H4 (cell line): ENCODE data around the gene TLCD3B. TPM values are rescaled to one million over a fixed set of nuclear protein-coding genes. Genes with fewer than 3 reads are reported as not detected.

Experiments
- DNase-seq: peaks from one replicate; pipeline ENCODE4 v3.0.0-alpha.2; 2015; ENCODE audit warnings: low spot score
- total RNA-seq: library from RNA; depleted of rRNA; stranded (reverse); fragments of >200 nt; shearing (Covaris generic); gene quantifications from 2 replicates; pipeline ENCODE4 v1.2.3, GENCODE V29; 2014; rRNA removed

TLCD3B gene
- 0.04 TPM in 1 of 2 replicates, not detected in the other for total RNA-seq

- no peak for DNase-seq
These were observed at the start of gene TLCD3B for GRCh38 chr16:30030841-30031413. Gene TLCD3B (minus strand): TSS chr16:30031271. CDS start chr16:30030527, 744 bp downstream.

DNA sequence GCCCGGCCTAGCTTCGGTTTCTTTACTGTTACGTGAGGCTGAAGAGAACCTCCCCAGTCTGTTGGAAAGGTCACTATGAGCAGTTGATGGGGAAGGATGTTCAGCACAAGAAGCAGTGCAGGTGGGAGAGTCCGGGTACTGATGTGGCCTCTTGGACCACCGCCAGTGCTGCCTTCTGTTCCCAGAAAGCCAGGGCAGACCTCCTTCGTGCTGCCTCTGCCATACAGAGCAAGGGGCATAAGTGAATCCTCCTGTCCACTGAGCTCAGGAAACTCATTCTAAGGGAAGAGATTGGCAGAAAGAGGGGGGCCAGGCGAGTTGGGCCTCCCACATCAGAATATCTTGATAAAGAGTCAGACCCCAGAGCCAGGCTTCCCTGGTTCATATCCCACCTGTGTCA, 48.4 kb upstream of the TLCD3B start:
- no peak for DNase-seq

- DNase-seq = no peak
These were observed 47.7 kb upstream of the TLCD3B start for GRCh38 chr16:30078744-30079143.

GRCh38 chr16:30077656-30078055, 46.6 kb upstream of the TLCD3B start:
- no peak for DNase-seq

- no peak for DNase-seq
These were observed 45.3 kb upstream of the TLCD3B start for GRCh38 chr16:30076276-30076791.

DNA sequence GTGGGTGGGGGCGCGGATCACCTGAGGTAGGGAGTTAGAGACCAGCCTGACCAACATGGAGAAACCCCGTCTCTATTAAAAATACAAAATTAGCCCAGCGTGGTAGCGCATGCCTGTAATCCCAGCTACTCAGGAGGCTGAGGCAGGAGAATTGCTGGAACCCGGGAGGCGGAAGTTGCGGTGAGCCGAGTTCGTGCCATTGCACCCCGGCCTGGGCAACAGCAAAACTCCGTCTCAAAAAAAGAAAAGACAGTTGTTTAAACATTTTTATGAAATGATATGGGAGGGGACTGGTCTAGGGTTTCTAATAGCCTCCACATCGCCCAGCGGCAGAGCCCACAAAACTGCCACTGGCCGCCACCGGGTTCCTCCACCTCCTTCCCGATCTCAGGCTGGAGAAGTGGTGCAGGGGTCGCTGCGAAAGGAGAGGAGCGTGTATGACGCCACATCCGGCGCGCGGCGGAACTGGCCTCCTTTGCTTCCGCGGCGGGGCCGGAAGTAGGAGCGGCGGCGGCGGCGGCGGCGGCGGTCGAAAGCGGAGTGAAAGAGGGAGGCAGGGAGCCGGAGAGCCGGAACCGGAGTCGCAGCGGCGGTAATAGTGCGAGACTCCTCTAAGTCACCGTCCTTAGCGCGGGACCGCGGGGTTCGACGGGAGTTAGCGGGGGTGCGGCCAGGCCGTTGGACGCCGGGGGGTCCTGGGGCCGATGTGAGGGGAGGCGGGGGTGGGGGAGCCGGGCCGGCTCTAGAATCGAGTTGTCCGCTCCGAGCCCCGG, 44.6 kb upstream of the TLCD3B start, which contains the start of gene PPP4C:
TSS of gene PPP4C (plus strand) at position 492 of the 773 bp plus-strand sequence. CDS start 384 bp downstream, outside the sequence.
- peak; percentile 90 for DNase-seq

- no peak for DNase-seq
These were observed 39.4 kb upstream of the TLCD3B start for GRCh38 chr16:30070490-30070889.

DNA sequence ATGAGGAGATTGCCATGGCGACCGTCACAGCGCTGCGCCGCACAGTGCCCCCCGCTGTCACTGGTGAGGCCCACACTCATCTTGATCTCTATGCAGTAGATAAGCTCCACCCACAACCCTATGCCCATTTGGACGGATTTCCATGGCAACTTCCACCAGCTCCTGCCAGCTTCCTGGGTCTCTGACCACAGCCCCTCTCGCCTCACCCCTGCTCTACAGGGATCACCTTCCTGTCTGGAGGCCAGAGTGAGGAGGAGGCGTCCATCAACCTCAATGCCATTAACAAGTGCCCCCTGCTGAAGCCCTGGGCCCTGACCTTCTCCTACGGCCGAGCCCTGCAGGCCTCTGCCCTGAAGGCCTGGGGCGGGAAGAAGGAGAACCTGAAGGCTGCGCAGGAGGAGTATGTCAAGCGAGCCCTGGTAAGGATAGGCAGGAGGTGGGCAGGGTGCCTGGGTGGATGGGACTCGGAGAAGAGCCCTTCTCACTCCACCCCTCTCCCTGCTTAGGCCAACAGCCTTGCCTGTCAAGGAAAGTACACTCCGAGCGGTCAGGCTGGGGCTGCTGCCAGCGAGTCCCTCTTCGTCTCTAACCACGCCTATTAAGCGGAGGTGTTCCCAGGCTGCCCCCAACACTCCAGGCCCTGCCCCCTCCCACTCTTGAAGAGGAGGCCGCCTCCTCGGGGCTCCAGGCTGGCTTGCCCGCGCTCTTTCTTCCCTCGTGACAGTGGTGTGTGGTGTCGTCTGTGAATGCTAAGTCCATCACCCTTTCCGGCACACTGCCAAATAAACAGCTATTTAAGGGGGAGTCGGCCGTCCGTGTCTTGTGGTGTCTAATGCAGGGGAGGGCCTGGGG, 38.8 kb upstream of the TLCD3B start:
- no peak for DNase-seq

- DNase-seq = no peak
These were observed 37.9 kb upstream of the TLCD3B start for GRCh38 chr16:30068750-30069610.

DNA sequence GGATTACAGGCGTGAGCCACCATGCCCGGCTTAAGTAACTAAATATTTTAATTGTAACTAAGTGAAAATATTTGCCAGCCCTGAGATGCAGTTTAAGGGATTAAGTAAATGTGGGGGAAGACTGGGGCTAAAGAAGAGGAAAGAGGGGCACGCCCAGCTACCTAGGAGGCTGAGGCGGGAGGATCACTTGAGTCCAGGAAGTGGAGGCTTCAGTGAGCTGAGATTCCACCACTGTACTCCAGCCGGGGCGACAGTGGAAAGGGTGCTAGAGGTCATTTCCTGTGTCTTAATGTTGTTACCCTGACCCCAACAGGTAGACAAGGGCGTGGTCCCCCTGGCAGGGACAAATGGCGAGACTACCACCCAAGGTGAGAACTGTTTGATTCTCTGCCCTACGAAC, 37.3 kb upstream of the TLCD3B start:
- no peak for DNase-seq

- no peak for DNase-seq
These were observed 36.5 kb upstream of the TLCD3B start for GRCh38 chr16:30067584-30067916.

GRCh38 chr16:30066761-30067583, 35.9 kb upstream of the TLCD3B start:
- DNase-seq = no peak

DNA sequence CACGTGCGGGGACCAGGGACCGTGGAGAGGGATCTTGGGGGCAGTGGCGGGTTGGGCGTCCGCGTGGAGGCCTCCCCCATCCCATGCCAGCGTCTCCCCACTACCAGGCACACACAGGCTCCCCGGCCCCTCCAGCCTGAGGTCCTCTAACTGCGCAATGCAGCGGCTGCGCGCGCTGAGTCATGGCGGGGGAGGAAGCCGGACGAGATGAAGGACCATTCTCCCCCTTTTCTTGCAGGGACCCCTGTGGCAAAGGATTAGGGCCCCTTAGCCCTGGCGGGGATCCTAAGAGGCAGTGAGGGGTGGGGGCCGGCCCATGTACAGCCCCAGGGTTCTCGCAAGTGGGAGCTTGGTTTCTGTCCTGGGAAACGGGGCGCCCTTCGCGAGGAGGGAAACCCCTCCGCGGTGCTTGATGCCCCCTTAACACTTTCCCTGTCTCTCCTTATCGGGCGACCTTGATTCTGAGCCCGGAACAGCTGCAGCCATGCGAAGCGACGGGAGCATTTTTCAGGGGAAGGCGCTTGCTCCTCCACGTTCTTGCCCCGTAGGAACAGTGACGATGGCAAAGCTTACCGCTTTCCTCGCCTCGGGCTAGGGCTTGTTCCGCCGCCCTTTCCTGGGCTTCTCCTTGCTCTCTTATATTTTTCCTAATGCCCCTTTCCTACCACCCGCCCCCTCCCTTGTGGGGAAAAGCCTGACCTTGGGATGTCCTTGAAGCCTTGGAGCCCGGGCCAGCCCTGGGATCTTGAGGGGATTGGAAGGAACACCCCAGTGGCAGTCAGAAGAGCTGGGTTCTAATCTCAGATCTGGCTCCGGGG, 35.1 kb upstream of the TLCD3B start:
- DNase-seq = no peak

GRCh38 chr16:30065102-30065942, 34.3 kb upstream of the TLCD3B start, which contains the start of gene ALDOA:
Gene ALDOA (plus strand): TSS chr16:30065760. CDS start chr16:30066898, 1,138 bp downstream.
- DNase-seq = peak; percentile 97

- no peak for DNase-seq
These were observed 33.6 kb upstream of the TLCD3B start for GRCh38 chr16:30064729-30065101.

DNA sequence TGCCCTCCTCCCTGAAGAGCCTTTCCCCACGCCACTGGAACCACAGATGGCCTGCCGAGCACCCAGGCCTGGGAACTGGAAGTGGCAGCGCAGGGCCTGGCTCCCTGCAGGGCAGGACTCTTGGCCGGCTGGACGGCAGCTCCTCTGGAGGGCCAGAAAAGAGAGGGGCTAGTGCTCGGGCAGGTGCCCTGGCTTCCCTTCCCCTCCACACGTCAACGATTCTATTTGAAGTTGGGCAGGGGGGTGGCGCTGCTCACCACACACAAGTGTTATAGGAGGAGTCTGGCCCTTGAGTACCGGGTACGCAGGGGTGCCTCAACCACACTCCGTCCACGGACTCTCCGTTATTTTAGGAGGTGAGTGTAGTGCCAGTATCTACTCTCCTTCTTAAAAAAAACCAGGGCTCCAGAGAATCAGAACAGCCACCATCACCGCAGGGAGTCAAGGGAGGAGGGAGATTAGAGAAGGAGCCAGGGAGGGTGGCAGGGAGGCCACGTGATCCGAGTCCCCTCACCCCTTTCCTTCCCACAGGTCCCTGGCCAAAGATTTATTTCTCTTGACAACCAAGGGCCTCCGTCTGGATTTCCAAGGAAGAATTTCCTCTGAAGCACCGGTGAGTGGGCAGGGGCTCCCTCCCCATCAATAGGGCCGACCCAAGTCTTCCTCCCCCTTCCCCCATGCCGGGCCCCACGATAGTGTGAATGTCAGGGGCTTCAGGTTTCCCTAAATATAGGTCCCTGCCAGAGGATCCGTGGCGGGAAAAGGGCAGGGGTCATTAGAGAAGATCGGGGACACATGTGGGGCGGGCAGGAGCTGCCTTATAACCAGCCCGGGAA, 33.0 kb upstream of the TLCD3B start:
- peak; percentile 40 for DNase-seq

GRCh38 chr16:30063278-30063892, 32.3 kb upstream of the TLCD3B start:
- no peak for DNase-seq
